Neutrophil (primary cell): Measurements from ENCODE around the gene NPC1.
"Not testable (repeated sequence)": the region's sequence is repeated elsewhere in the genome, so short reads cannot be mapped to it uniquely, and the experiment has no call there.

Experiments
- H3K27ac ChIP-seq: fragments of 200-600 bp; sonication (generic); 2 replicates; pipeline ENCODE4 v1.5.1; 2016; ENCODE audit warnings: mild to moderate bottlenecking, moderate library complexity
- H3K27me3 ChIP-seq: fragments of 200-600 bp; sonication (generic); 2 replicates; pipeline ENCODE4 v1.6.0; 2016; ENCODE audit warnings: mild to moderate bottlenecking
- H3K36me3 ChIP-seq: fragments of 200-600 bp; sonication (generic); 2 replicates; pipeline ENCODE4 v1.5.1; 2017
- H3K4me1 ChIP-seq, 2 experiments: fragments of 200-600 bp in 1 of 2; sonication (generic) in 1 of 2; 1 replicate in 1 of 2; 2 replicates in 1 of 2; pipeline versions ENCODE4 v1.5.1 to v1.6.1; 2013 to 2016; ENCODE audit warnings: low read depth in 1 of 2, low read length in 1 of 2, mild to moderate bottlenecking in 1 of 2, moderate library complexity in 1 of 2; ENCODE audit not compliant: control insufficient read depth in 1 of 2, insufficient read depth in 1 of 2
- H3K4me3 ChIP-seq, 2 experiments: fragments of 200-600 bp in 1 of 2; sonication (generic) in 1 of 2; 1 replicate in 1 of 2; 2 replicates in 1 of 2; pipeline ENCODE4 v1.5.1; 2013 to 2016; ENCODE audit warnings: low read depth in 1 of 2, low read length in 1 of 2, mild to moderate bottlenecking in 1 of 2, moderate library complexity in 1 of 2
- H3K9me3 ChIP-seq: fragments of 200-600 bp; sonication (generic); 2 replicates; pipeline ENCODE4 v1.5.1; 2016
- TF ChIP-seq, protein P1 (sequence below): fragments of 200-600 bp; sonication (generic); IDR thresholded peaks from 2 replicates; pipeline ENCODE4 v1.5.1; 2016; ENCODE audit warnings: antibody characterized with exemption

The NPC1 gene

DNA sequence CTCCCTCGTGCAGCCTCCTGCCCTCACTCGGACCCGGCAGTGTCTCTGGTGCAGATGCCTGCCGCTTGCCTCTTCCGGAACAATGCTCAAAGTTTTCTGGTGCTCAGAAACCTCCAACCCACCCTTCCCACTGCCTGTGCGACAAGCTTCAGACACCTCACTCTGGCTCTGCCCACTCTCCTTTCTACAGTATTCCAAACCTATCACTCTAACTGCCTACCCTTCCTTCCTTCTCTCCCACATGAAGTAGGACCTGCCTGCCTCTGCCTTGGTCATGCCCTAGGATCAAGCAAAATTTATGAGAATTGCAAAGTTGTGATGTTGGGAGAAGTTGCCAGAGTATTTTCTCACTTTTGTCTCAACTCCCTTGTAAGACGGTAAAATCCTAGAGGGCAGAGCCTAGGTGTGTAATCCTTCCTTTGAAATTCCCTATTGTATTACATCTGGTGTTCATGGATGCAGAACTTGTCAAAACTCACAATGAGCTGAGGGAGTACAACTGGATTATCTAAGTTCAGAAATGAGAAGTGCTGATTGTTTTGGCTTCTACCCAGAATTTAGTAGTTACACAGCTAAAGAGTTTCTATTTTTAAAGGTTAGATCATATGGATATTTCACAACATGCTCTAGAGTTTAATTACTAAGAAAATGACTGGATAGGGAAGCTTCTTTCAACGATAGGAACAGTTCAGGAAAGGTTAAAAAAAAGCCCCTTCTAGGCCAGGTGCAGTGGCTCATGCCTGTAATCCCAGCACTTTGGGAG is 7.2 kb downstream of the NPC1 start:
- TF ChIP-seq, protein P1, sequence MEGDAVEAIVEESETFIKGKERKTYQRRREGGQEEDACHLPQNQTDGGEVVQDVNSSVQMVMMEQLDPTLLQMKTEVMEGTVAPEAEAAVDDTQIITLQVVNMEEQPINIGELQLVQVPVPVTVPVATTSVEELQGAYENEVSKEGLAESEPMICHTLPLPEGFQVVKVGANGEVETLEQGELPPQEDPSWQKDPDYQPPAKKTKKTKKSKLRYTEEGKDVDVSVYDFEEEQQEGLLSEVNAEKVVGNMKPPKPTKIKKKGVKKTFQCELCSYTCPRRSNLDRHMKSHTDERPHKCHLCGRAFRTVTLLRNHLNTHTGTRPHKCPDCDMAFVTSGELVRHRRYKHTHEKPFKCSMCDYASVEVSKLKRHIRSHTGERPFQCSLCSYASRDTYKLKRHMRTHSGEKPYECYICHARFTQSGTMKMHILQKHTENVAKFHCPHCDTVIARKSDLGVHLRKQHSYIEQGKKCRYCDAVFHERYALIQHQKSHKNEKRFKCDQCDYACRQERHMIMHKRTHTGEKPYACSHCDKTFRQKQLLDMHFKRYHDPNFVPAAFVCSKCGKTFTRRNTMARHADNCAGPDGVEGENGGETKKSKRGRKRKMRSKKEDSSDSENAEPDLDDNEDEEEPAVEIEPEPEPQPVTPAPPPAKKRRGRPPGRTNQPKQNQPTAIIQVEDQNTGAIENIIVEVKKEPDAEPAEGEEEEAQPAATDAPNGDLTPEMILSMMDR: no peak
- Histone ChIP-seq H3K4me1 (peaks cover 5% of the 10 kb centered on the region in 2 experiments), H3K27me3 (no peaks in the 10 kb centered on the region), H3K4me3 (no peak overlapping the region), H3K36me3 (peaks cover 8% of the 10 kb centered on the region), H3K27ac (no peak overlapping the region), H3K9me3 (no peaks in the 10 kb centered on the region)

DNA sequence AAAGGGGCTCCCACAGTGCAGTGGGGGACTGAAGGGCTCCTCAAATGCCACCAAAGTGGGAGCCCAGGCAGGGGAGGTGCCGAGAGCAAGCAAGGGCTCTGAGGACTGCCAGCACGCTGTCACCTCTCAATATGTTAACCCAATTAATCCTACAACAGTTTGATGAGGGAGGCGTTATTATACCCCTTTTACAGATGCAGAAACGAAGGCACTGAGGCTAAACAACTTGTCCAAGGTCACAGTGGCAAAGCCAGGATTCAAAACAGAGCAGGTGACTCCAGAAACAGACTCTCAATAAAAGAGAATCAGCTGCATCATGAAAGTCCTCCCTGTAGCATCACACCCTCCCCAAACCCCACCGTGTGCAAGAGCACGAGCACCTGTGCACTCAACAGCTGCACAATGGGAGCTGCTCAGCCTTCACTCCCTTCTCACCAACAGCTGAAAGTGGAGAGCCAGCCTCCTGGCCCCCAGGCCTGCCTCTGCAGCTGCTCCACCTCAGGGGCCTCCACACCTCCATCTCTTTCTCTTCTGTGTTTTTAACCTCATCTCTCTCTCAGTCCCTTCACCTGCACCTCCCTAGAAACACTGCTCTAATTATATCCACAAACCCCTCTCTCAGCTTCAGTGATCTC is 8.1 kb downstream of the NPC1 start:
- H3K27ac ChIP-seq: no peak overlapping the region
- peaks cover 13 to 14% of the 10 kb centered on the region in 2 experiments for H3K4me1 ChIP-seq
- H3K4me3 ChIP-seq: no peak overlapping the region
- TF ChIP-seq, protein P1: no peak
- no peaks in the 10 kb centered on the region for H3K27me3 ChIP-seq
- H3K36me3 ChIP-seq: peaks cover 8% of the 10 kb centered on the region
- H3K9me3 ChIP-seq: no peaks in the 10 kb centered on the region

DNA sequence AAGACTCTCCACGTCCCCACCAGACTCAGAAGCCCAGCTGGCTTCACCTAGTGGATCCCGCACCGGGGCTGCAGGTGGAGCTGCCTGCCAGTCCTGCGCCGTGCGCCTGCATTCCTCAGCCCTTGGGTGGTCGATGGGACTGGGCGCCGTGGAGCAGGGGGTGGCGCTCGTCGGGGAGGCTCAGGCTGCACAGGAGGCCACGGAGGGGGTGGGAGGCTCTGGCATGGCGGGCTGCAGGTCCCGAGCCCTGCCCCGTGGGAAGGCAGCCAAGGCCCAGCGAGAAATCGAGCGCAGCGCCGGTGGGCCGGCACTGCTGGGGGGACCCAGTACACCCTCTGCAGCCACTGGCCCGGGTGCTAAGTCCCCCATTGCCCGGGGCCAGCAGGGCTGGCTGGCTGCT is 8.8 kb downstream of the NPC1 start:
- Histone ChIP-seq H3K36me3 (peaks cover 10% of the 10 kb centered on the region), H3K4me1 (peaks cover 13 to 15% of the 10 kb centered on the region in 2 experiments)
- not testable (repeated sequence) for H3K9me3 ChIP-seq, H3K27me3 ChIP-seq, H3K4me3 ChIP-seq, H3K27ac ChIP-seq

DNA sequence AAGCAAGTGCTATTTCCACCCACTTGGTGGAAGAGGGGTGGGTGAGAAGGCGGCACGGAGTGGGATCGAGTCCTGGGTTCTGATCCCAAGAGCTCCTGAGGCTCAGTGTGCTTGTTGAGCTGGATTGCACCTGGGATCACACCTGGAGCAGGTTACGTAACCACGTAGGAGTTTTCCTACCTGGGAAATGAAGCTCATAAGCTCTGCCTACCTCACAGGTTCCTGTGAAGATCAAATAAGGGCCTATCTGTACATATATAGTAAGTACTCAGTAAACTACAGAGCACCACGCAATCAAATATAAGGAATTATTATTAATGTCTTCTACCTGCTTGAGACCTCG is 11.0 kb downstream of the NPC1 start:
- Histone ChIP-seq H3K4me1 (peaks cover 13 to 15% of the 10 kb centered on the region in 2 experiments), H3K36me3 (peaks cover 17% of the 10 kb centered on the region), H3K27ac (no peak overlapping the region), H3K27me3 (no peaks in the 10 kb centered on the region), H3K4me3 (no peak overlapping the region), H3K9me3 (no peaks in the 10 kb centered on the region)
- TF ChIP-seq, protein P1: no peak

DNA sequence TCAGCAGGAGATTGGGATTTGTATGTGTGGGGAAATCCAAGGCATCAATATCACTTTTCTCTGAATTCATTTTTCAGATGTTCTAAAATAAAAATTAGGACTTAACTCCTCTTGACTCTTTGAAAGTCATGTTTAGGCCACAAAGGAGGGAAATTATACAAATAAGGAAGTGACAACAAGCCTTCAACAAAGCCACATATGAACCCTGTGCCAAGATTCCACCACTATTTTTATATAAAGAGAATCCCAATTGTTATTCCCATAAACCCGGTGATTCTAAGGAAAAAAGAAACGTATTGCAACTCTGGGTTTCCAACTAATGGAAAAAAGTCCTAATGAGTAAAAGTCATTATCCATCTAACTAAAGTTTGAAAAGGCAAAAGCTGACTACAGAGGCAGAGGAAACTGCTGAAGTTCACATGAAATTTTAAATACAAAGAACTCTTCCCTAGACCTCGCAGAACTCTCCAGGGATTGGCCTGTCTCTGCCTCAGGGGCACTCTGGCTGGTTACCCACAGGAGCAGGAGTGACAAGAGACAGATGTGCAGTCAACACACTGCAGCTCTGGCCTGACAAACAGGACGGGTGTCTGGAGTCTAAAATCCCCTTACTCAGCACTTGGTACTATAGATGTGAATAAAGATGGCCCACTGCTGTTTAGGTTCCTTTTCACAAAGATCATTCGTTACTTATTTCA is 11.5 kb downstream of the NPC1 start:
- no peaks in the 10 kb centered on the region for H3K27me3 ChIP-seq
- peaks cover 13 to 15% of the 10 kb centered on the region in 2 experiments for H3K4me1 ChIP-seq
- no peak overlapping the region for H3K4me3 ChIP-seq
- TF ChIP-seq, protein P1: no peak
- H3K36me3 ChIP-seq: peaks cover 17% of the 10 kb centered on the region
- no peaks in the 10 kb centered on the region for H3K9me3 ChIP-seq
- peak overlapping the region; percentile 69 for H3K27ac ChIP-seq
